Stimulated activated CD8-positive, alpha-beta memory T cell treated with anti-CD3 and anti-CD28 coated beads, Interleukin-12 subunit alpha, Interleukin-12 subunit beta, amount 100 ng/mL, for 24 hours (primary cell): ENCODE measurements around the gene AIFM3.
A peak's percentile ranks its signal among the peaks of the same experiment; 100 is the strongest.

Experiments
- DNase-seq: peaks from one replicate; pipeline ENCODE4 v3.0.0-alpha.2; 2020; ENCODE audit errors: extremely low read depth

Gene AIFM3

DNA sequence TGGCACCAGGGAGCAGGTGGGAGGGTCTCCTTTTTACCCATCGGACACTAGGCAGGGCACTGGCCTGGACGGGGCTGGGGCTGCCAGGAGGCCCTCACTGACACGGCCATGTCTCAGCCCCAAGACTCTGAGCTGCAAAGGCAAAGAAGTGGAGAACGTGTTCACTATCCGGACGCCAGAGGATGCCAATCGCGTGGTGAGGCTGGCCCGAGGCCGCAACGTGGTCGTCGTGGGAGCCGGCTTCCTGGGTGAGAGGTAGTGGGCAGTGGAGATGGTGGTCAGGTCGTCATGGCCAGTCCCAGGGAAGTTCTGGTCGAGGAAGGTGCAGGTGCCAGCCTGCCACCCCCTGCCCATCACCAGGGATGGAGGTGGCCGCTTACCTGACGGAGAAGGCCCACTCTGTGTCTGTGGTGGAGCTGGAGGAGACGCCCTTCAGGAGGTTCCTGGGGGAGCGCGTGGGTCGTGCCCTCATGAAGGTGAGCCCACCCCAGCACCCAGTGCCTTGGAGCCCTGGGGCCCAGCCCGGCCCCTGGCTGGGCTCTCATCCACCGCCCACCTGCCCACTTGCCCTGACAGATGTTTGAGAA is 9.3 kb downstream of the AIFM3 start:
- DNase-seq = no peak

DNA sequence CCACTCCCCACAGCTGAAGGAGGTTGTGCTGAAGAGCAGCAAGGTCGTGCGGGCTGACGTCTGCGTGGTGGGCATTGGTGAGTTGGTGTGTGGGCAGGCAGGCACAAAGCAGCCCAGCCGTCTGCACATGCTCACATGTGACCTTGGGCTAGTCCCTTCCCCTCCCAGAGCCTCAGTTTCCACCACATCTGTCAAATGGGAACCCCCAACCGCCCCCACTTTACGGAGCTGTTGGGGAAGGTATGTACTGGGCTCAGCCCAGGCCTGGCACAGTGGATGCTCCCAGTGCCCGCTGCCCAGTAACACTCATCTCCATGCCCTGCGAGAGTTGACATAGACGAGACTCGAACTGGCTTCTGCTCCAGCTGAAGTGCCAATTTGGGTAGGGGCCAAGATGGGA is 10.0 kb downstream of the AIFM3 start:
- DNase-seq = no peak

DNA sequence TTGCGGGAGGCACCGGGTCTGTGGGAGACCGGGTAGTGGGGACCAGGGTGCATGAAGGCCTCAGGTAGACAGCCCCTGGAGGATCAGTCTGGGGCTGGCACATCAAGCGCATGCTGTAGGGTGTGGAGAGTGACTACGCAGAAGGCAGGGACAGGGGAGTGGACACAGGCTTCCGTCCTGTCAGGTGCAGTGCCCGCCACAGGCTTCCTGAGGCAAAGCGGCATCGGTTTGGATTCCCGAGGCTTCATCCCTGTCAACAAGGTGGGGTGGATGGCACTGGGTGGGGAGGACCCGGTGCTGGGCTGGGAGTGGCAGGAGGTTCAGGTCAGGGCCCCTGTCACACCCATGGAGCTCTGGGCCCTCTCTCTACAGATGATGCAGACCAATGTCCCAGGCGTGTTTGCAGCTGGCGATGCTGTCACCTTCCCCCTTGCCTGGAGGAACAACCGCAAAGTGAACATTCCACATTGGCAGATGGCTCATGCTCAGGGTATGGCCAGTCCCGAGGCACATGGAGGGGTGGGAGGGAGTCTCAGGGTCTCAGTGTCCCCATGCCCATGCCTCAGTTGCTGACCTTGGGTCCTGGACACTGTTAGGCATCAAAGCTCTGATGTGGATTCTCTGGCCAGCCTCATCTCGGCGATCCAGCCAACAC is 10.6 kb downstream of the AIFM3 start:
- no peak for DNase-seq

DNA sequence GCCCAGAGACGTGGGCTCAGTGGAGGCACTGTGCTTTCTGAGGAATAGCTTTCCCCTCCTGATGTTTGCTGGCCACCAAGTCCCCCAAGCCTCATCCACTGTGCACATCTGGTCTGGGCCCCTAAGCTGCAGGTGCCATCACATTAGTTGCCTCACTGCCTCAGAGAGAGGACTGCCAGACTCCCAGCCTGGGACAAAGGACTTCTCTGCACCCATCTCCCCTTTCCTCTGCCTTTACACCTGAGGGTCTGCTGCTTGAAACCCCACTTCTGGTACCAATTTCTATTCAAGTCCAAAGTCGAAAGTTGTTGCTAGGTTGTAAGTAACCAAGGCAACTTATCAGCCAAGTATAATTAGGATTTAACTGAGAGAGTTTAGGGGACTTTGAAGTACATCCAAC is 11.4 kb downstream of the AIFM3 start:
- no peak for DNase-seq

DNA sequence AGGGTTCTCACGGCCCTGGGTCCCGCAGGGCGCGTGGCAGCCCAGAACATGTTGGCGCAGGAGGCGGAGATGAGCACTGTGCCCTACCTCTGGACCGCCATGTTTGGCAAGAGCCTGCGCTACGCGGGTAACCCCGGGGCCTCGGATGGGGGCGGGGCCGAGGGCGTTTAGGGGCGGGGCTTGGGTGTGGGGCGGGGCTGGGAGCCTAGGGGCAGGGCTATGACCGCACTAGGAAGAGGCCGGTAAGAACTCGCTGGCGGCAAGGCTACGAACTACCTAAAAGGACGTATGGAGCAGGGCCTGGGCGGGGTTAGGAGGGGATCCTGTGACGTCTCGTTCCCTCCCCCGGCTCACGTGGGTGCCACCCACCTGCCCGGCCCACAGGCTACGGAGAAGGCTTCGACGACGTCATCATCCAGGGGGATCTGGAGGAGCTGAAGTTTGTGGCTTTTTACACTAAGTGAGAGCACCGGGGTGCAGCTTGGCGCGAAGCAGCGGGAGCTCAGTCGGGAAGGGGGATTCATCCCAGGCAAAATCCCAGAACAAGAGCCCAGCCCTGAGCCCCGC is 12.3 kb downstream of the AIFM3 start:
- DNase-seq = no peak

DNA sequence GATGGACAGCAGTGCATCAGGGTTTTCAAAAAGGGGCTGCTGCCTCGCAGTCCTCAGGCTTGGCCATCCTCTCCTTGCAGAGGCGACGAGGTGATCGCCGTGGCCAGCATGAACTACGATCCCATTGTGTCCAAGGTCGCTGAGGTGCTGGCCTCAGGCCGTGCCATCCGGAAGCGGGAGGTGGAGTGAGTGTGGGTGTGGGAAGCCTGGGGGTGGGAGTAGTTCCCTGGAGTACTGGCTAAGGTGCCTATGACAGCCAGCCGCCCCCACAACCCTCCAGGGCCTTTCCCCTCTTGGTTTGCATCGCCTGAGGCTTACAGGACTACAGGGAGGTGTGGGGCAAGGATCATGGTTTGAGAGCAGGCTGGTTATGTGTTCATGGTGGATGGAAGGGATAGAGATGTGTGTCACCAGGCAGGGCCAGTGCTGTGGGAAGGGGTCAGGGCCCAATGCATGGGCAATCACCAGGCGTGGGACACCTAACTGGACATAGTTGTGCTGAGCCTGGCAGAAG is 12.9 kb downstream of the AIFM3 start:
- no peak for DNase-seq

DNA sequence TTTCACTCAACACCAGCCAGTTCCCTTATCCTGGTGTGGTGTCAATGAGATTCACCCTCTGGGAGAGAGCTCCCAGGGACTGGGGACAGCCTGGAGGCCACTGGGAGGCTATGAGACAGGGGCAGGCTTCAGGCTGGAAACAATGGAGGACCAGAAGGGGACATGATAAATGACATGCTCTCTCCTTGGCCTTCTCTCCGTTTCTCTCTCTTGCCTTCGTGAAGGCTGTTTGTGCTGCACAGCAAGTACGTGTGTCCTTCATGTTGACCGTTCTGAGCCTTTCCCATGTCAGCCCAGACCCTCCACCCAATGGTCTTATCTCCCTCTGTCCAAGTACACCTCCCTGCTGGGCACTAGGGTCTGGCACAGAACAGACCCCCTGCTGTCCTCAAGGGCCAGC is 13.5 kb downstream of the AIFM3 start:
- no peak for DNase-seq

DNA sequence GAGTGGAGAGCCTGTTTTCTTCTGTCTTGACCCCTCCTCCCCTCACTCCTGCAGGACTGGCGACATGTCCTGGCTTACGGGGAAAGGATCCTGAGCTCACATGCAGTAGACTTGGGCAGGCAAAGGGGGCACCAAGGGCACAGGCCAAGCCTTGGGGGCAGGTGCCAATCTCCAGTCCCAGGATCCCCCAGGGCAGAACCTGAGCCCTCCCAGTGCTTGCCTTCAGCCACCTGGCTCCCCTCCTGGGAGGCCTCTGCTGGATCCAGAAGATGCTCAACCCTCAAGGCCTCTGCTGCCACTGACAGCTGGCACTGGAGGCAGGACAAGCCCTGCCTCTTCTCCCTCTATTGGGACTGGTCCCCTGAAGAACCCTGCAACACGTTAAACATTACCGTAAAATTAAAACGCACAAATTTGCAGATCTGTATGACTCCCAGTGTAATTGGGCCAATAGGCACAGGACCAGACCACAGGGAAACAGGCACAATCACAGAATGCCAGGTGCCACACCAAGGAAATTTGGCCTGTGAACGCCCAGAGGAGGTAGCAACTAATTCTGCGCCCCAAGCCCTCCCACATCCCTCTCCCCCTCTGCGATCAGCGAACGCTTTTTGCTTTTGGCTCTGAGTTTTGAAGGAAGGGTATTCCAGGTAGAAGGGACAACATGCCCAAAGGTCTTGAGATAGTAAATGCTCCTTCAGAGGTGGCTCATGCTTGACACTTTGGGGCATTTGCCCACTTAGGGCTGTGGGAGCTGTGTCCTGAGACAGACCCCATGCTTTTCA is 14.1 kb downstream of the AIFM3 start:
- no peak for DNase-seq

DNA sequence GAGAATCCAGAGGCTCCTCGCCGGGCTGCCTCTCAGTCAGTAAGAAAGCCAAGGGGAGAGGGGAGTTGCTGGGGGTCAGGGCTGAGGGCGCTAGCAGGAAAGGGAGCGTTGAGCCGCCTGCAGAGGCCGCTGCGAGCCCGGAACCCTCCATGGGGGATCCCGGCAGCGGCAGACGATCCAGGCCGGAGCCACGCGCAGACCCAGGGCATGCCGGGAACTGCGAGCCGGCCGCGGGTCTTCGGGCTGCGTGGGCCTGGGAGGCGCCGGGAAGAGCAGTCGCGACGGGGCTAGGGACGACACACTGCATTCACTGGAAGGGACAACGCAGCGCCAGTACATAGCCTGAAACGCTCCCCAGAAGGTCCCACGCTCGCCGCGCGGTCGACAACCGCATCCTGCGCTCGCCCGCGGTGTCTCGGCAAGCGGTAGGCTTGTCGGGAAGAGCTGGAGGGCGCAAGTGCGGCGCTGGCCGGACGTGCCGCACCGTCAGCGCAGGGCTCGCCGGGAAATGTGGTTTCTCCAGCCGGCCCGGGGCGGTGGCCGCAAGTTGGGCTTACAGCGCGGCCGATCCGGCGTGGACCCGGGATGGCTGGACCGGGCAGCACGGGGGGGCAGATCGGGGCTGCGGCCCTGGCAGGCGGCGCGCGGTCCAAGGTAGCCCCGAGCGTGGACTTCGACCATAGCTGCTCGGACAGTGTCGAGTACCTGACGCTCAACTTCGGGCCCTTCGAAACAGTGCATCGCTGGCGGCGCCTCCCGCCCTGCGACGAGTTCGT is 14.9 kb downstream of the AIFM3 start, which contains the start of gene LZTR1:
LZTR1 (plus strand) TSS at position 511 of the 776 bp plus-strand sequence; CDS start at position 586, 75 bp downstream.
- peak; percentile 30 for DNase-seq

DNA sequence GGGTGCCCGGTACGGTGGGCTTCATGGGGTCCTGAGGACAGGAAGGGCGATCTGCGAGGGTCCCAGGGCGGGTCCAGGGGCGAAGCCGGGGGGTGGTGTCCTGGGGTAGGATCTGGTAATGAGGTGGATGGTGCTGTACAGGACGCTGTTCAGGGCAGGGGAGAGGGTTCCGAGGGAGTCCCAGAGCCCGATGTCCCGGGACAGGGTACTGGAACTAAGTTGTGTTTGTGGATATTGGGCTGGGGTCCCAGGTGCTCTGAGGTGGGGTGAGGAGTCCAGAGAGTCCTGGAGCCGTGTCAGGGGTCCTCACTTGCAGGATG is 15.5 kb downstream of the AIFM3 start:
- DNase-seq = no peak

DNA sequence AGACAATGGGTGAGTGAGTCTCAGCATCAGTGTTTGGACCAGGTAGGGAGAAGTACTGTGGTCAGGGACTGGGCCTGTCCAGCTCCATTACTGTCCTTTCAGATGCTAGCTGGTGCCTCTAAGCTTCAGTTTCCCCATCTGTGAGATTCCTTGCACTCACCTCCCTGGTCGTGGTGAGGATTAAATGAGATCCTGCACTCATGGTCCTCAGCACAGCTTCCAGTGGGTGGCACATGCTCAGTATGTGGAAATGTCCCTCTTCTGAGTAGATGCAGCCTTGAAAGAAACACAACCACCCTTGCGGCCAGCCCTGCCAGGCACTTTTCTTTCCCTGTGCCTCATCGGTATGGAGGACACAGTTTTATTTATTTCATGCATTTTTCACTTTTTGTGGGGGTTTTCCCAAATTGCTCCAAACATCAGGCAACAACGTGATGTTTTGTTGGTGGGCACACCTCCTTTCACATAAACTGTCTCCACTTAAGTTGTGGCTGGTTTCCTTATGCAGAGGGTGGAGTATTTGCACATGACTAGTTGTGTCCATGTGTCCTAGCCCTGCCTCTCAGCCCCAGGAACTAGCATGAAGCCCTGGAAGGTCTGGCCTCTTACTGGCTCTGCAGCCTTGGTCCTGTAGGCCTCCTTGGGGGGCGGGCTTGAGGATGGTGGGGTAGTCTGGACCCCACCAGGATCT is 16.2 kb downstream of the AIFM3 start:
- no peak for DNase-seq

DNA sequence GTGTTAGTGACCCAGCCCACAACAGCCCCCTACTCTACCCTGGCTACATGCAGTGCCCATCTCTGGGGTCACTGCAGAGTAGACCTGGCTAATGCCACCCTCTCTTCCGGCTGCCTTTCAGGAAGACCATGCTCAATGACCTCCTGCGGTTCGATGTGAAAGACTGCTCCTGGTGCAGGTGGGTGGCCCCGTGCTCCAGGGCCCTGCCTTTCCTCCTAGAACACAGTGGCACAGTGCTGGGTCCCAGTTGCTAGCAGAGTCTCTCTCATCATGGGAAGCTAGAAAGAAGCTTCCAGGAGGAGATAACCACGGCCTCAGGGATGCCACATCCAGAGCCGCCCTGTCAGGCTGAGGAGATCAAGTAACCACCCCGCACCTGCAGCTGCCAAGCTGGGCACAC is 18.7 kb downstream of the AIFM3 start:
- no peak for DNase-seq

DNA sequence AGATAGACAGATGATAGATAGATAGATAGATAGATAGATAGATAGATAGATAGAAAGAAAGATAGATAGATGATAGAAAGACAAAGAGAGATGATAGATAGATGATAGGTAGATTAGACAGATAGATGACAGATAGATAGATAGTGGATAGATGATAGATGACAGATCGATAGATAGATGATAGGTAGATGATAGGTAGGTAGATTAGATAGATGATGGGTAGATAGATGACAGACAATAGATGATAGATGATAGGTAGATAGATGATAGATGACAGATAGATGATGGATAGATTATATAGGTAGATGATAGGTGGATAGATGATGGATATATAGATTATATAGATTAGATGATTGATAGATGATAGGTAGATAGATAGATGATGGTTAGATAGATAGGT is 19.3 kb downstream of the AIFM3 start:
- no peak for DNase-seq

DNA sequence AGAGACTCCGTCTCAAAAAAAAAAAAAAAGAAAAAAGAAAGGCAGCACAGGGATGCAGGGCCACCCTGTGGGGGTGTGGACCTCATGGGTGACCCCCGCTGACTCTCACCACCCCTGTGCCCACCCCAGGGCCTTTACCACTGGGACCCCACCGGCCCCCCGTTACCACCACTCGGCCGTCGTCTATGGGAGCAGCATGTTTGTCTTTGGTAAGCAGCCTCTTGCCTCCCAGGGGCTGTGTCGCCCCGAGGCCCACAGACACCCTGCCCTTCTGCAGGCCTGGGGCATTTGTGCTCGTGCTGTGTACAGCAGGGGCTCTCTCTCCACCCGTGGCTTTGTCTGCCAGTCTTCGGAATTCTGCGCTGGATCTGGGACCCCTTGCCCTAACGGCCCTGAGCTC is 20.3 kb downstream of the AIFM3 start:
- no peak for DNase-seq

DNA sequence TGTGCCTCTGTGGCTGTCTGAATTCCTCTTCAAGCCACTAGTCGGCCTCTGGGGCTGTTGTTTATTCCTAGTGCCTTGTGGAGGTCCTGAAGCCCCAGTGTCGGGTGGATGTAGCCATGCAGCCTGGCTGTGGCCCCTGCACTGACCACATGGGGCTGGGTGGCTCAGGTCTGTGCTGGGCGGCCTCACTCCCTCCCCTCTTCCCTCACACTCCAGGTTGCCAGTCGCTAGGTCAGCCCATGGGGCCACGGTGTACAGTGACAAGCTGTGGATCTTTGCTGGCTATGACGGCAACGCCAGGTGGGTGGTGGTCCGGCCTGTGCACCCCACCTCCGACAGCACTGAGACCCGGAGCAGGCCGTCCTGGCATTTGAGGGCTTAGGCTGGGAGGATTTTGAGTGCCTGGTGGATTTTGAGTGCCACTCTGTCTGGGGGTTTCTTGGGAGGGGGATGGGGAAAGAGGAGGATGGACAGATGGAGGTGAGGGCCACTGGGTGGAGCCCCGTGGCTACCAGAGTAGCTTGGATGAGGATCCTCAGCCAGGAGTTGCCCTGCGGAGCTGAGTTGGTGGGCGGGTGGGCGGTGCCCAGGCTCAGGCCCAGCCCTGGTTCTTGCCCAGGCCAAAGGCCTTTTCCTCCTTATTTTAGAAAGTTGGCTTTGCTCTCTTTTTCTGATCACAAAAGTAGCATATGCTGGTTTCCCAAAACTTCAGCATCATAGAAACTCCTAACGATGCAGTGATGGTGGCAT is 21.7 kb downstream of the AIFM3 start:
- DNase-seq = no peak

DNA sequence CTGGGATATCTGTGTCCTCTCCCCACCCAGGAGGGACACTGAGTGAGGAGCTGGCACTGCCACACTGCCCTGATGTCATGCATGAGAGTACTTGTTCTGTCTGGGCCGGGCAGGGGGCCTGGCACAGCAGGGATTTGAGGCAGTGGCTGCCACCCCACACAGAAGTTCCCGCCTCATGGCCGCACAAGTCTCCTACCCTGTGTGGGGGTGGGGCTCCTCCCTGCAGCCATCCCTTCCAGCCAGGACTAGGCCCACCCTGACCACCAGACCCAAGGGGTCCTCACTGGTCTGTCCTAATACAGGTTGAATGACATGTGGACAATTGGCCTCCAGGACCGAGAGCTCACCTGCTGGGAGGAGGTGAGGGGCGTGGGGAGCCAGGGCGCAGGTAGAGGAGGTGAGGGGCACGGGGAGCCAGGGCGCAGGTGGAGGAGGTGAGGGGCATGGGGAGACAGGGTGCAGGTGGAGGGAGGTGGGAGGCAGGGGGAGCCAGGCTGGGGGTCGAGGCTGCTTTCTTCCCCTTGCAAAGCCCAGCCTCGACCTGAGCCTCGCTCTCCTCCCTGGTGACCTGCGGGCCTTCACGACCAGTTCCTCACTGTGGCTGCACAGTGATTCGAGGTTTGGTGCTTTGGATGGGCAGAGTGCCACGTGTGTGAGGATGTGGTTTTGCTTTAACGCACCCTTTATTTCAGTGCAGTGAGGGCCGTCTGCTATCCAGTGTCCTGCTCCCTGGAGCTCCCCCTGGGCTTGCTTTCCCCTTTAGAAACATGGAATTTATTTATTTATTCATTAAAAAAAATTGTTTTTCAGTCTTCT is 22.5 kb downstream of the AIFM3 start:
- no peak for DNase-seq

DNA sequence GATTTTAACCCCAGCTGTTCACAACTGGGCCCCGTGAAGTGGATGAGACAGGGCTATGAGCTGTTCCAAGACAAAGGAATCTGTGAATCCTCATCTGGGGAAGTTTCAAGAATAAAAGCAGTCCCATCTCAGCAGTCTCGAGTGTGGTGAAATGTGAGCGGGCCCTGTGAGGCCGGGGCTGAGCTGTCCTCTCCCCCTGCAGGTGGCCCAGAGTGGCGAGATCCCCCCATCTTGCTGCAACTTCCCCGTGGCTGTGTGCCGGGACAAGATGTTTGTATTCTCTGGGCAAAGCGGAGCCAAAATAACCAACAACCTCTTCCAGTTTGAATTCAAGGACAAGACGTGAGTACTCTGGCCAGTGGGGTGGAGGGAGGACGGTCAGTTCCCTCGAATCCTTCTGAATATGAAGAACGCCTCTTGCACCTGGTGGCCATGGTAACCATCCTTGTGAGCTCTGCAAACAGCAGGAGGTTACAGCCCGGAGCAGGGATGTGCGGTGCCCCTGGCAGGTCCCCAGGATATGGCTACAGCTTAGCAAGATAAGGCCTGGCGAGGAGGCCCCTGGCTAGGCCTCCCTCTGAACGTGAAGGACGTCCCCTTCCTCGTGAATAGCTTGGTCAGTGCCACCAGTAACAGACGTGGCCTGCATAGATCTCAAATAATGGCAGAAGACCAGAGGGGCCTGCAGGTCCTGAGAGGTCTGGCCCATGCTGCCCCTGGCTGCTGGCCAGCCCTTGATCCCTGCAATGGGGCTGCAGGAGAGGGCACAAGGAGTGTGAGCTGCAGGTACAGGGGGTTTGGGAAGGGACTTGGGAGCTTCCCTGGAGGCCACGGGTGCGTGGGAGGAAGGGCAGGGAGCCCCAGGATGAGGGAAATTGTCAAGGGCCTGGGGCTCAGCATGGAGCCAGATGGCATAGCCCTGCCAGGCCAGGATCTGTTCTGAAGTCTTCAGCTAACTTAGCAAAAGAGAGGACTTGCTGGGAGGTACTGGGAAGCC is 23.4 kb downstream of the AIFM3 start:
- DNase-seq = no peak

DNA sequence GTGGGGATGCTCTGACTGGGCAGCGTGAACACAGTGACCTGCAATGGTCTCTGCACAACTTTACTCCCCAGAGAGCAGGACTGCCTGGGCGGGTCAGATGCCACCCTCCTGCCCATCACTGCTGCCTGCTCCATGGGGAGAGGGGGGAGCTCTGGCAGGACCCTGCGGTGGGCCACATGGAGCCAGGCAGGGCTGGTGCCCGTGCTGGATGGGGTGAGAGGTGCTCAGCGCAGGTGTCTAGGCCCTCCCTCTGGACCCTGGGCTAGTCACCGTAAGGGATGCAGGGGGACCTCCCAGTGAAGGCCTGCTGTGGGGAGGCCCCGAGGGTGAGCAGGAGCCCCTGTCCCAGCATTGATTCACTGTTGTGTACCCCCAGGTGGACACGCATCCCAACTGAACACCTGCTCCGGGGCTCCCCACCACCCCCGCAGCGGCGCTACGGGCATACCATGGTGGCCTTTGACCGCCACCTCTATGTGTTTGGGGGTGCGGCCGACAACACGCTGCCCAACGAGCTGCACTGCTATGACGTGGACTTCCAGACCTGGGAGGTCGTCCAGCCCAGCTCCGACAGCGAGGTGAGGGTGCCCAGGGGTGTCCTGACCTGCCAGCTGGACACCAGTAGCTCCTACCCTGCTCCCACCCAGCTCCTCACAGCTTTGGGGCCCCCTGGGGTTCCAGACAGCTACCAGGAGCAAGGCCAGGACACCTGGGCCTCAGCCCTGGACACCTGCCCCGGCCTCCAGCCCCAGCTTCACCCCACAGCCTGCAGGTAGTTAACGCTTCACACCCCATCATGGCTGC is 24.4 kb downstream of the AIFM3 start:
- DNase-seq = no peak
